Measurements from ENCODE around the gene TERF2IP.

Gene TERF2IP, protein sequence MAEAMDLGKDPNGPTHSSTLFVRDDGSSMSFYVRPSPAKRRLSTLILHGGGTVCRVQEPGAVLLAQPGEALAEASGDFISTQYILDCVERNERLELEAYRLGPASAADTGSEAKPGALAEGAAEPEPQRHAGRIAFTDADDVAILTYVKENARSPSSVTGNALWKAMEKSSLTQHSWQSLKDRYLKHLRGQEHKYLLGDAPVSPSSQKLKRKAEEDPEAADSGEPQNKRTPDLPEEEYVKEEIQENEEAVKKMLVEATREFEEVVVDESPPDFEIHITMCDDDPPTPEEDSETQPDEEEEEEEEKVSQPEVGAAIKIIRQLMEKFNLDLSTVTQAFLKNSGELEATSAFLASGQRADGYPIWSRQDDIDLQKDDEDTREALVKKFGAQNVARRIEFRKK

DNA sequence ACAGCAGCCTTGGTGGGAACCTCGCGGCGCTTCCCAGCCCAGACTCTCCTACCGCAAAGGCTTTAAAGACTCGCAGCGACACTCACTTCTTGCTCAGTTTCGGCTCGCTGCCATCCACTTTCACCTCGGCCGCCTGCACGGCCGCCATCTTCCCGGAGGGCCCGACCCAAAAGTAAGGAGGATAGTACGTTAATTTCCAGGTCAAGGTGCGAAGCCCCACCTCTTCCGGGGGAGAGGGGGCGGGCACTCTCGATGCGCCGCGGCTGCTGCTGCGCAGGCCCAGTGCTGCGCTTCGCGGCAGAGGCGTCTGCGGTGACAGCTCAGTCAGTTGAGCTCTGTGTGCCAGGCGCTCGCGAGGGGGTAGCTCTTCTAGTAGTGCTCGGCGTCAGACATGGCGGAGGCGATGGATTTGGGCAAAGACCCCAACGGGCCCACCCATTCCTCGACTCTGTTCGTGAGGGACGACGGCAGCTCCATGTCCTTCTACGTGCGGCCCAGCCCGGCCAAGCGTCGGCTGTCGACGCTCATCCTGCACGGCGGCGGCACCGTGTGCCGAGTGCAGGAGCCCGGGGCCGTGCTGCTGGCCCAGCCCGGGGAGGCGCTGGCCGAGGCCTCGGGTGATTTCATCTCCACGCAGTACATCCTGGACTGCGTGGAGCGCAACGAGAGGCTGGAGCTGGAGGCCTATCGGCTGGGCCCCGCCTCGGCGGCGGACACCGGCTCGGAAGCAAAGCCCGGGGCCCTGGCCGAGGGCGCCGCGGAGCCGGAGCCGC lies at the start of gene TERF2IP, which contains the start of gene KARS1:
Gene TERF2IP, plus strand, starts transcription at position 282 of the 773 bp plus-strand sequence. Its CDS starts 110 bp downstream, at position 392.
Gene KARS1, minus strand, starts transcription at position 174 of the 773 bp plus-strand sequence. Its CDS starts 26 bp downstream, at position 148.
- DNase-seq (ENCODE audit: low read depth in 2 of 2, low spot score in 1 of 2) = peak; percentile 85 to 90

DNA sequence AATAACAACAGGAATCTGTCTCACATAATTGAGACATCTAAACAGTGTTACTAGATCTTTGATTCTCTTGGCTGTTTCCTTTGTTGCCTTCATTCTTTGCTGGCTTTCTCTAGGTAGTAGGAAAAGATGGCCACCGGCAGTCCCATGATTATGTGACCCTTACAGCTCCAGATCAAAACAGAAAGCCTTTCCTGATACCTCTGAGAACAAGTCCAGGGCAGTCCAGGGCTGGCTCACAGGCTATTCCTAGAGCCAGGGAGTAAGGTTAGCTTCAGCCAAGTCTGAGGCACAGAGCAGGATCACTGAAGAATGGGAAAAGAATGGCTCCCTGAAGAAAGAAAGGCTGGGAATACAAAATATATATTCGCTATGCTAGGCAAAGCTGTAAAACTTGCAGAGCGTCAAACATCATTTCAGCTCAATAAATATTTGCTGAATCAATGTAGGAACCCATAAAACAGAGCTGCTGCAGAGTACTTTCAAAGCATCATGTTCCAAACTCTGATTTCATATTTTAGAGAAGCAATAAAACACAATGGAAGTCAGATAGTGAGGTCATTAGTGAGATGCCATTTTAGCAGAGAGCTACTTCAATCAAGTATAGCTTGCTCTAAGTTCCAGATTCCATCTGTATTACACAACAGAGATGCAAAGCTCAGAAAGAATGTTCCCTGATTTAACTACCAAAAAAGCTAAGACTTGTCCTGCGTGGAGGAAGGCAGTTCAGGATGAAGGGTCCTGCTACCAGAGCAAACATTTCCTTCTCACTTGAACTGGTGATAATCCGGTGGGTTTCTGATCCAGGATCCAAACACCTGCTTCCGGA lies 47.9 kb upstream of the TERF2IP start:
- no peak for DNase-seq (ENCODE audit: low read depth in 2 of 2, low spot score in 1 of 2)

DNA sequence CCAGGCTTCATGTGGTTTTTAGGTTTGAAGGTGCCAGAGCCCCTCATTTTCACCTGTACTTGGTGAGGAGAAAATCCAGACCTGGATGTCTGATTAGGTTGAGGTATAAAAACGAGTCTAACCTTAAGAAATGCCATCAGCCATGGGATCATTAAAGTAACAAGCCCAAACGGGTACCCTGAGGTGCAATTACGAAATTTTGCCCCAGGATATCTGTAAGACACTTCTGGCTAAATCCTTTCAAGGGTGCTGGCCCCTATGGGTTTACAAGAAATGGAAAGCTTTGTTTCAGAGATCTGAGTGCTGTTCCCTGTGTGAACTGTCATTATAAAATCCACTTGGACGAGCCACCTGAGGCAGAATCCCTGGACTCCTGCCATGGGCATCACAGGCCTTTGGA lies 44.3 kb upstream of the TERF2IP start:
- no peak for DNase-seq (ENCODE audit: low read depth in 2 of 2, low spot score in 1 of 2)

DNA sequence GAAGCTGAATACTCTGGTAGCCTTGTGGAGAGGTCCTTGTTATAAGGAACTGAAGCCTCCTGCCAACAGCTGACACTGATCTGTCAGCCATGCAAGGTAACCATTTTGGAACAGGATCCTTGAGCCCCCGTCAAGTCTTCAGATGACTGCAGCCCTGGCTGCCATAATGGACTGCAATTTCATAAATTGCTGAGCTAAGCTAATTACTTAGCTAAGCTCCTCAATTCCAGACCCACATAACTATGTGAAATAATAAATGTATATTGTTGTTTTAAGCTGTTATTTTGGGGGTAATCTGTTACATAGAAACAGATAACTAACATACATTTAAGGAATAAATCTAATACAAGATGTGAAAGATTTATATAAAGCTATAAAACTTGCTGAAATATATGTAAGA lies 41.1 kb upstream of the TERF2IP start:
- no peak for DNase-seq (ENCODE audit: low read depth in 2 of 2, low spot score in 1 of 2)

DNA sequence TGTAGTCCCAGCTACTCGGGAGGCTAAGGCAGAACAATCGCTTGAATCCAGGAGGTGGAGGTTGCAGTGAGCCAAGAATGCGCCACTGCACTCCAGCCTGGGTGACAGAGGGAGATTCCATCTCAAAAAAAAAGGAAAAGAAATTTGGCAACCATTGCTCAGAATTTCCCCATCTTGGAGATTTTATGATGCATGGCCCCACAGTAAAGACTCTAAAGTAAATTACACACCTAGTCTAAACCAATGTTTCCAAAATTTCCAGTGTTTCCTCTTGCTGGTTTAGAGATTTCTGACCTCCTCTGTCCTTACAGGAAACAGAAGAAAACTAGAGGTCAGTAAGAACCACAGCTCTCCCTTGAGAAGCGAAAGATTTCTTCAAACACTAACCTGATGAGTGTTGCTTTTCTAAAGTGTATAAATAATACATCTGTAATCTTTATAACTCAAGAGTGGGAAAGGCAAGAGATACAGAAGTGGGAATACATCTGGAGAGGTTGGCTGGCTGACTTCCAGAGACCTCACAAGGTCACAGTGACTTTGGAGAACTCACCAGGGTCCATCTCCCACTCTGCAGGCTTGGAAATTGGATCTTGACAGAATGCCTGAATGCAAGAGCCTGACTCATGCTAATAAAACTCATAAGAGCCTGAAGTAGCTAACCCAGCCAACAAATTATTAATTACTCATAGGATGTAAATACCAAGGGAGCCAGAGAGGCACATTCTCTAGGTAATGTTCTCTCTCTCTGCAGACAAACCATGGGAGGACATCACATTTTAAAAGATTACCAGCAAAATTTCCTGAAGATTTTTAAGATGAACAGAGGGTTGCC lies 33.3 kb upstream of the TERF2IP start:
- no peak for DNase-seq (ENCODE audit: low read depth in 2 of 2, low spot score in 1 of 2)

DNA sequence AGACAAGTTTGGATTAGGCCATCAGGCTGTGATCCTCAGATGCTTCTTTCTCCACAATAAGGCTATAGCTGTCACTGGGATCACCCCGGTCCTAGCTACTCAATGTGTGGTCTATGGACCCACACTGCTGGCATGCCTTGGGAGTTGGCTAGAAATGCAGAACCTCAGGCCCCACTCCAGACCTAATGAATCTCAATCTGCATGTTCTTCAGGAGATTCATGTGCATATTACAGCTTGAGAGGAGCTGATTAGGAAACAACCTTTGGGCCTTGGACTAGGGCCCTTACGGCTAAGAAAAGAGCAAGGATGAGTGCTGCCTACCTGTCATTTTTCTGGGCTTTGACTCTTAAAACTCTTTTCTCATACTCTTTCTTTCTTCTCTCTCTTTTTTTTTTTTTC lies 32.0 kb upstream of the TERF2IP start:
- no peak for DNase-seq (ENCODE audit: low read depth in 2 of 2, low spot score in 1 of 2)

DNA sequence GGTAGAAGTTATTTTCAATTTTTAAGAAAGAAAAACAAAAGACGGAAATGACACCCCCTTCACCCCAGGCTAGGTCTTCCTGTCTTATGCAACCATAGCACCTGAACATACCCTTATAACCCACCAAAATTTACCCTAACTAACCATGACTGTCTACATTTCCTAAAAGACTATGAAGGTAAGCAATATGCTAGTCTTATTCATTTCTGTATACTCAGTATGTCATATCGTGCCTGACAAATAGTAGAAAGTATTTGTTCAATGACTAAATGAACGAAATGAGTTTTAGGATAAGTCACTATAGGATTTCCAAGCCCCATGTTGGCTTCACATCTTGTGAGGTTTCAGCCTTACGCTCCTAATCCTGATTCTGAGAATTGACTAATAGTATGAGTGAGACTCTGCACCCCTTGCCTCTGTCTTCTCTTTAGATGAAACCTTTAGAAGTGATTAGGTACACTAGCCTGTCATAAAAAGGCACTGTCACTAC lies 31.0 kb upstream of the TERF2IP start:
- DNase-seq (ENCODE audit: low read depth in 2 of 2, low spot score in 1 of 2) = no peak

DNA sequence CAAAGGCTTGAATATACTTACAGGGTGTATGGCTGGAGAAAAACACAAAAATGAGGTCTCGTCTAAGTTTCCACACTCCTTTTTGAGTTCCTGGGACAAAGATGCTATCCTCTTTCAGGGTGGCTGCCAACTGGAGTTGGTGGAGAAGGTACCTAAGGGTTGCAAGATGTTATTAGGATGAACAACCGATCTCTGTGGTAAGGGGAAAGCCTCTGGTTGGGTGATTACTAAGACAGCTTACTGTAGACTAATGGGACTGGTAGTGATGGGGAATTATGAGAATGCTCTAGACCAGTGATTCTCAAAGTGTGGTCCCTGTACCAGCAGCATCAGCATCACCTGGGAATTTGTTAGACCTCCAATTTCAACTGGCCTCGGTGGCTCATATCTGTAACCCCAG lies 30.5 kb upstream of the TERF2IP start:
- no peak for DNase-seq (ENCODE audit: low read depth in 2 of 2, low spot score in 1 of 2)

DNA sequence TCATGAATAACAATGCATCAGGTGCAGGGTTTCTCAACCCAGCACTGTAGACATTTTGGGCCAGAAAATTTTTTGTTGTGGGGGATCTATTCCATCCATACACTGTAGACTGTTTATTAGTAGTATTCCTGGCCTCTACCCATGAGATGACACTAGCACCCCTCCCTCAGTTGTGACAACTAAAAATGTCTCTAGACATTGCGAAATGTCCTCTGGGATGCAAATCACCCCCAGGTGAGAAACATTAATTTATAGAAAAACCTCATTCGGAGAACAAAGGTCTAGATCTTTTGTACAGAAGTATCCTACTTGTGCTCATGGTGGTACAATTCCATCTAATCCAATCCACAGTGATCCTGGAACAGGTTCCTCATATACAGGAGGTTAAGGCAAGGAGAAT lies 28.8 kb upstream of the TERF2IP start:
- DNase-seq (ENCODE audit: low read depth in 2 of 2, low spot score in 1 of 2) = no peak

DNA sequence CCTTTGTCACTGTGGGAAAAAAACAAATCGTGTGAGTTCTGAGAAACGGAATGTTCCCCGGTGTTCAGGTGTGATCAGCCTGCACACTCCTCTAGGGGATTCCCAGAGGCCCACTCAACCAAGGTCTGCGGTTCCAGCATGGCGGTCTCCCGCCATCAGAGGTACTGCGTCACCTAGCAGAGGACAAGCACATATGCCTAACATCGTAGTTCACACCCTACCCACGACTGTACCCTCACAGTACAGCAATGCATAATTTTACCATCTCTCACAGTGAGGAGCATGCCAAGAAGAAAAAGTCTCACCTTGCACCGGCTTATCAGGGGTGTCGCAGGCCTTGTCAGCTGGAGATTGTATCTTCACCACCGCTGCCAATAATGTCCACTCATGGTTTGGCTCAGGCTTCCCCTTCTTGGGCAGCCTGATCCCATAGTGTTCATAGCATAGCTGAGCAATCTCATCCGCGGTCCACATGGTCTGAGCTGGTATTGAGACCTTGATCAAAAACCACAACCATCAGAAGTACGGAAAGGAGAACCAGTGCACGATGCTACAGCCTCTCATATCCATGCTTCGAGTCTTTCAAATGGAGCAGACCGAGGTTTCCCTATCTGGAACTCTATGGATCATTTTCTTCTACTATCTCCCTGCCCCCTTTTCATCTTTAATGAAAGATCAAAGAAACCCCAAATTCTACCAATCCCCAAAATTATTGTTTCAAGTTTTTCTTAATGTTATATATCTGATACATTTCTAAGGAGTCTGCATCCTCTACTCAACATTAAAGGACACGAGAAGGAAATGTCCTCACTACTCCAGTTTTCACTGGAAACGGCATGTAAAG lies 27.0 kb upstream of the TERF2IP start:
- DNase-seq (ENCODE audit: low read depth in 2 of 2, low spot score in 1 of 2) = peak in 1 of 2 donors; percentile 29

DNA sequence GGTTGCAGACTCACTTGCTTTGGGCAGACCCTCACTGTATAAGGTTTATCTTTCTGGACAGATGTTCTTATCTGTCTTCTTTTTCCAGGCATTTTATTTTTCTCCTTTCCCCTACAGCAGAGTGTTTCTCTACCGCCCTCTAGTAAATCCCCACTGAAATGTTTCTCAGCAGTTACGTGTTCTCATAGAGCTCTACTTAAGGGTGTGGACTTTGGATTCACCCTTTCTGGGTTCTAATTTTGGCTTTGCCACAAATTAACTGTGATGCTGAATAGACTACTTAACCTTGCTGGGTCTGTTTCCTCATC lies 26.4 kb upstream of the TERF2IP start:
- DNase-seq (ENCODE audit: low read depth in 2 of 2, low spot score in 1 of 2) = no peak

DNA sequence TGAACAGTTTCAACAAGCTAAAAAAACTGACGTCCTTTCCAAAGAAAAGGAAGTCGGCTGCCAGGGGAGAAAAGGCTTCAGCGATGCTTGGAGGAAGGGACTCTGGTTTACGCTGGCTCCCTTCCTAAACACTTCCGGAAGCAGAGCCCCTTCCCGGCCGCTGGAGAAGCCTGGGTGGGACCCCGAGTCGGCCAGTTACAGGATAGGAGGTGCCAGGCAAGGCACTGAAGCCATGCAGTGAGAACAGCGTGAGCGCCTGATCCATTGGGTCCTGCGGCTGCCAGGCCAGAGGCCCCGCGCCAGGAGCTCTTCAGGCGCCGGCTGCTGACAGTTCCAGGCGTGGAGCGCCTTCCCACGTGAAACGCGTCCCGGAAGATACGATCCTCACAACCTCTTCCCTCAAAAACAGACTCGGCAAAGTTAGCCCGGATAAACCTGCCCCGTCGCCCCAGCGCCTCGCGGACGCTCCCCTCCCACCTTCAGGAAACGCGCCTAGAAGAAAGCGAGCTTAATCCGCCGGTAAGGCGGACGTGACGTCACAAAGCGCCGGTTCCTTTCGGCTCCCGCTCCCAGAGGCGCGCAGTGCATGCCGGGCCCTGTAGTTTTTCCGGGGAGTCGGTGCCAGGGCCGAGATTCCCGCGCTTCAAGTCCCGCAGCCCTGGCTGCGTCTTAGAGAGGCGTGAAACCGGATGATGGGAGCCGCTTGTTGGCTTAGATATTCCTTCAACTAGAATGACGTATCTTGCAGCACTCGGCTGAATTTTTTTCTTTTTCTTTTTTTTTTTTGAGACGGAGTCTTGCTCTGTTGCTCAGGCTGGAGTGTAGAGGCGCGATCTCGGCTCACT lies 24.6 kb upstream of the TERF2IP start, which contains the start of gene ADAT1:
Gene ADAT1, minus strand, starts transcription at position 521 of the 845 bp plus-strand sequence. CDS start 2,482 bp downstream, outside the sequence.
- DNase-seq (ENCODE audit: low read depth in 2 of 2, low spot score in 1 of 2) = peak; percentile 93

DNA sequence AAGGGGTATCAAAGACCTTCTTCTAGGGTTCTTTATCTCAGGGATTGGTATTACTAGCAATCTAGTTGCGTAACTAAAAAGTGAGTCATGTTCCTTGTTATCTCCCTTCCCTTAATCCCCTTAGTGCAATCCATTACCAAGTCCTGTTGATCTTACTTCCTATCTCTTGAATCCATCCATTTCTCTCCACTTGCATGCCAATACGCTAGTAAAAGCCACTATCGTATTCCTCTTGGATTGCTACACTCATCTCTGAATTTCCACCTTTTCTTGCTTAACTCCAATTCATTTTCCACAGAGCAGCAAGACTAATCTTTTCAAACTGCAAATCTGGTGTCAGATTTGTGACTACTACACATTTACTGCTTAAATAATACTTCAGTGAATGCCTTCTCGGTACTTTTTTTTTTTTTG lies 22.6 kb upstream of the TERF2IP start:
- DNase-seq (ENCODE audit: low read depth in 2 of 2, low spot score in 1 of 2) = no peak

DNA sequence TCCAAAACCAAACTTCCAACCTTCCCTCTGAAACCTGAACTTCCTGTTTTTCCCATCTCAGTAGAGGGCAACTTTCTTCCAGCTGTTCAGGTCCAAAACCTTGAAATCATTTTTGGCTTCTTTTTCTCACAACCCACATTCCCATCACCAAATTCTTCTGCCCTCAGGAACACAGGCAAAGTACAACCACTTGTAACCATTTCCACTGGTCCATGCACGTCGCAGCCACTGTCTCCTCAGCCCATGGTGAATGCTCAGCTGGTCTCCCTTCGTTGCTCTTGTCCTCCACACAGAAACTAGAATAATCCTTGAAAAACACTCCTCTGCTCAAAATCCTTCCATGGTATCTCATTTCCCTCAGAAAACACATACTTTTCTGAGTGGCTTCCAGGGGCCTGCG lies 20.8 kb upstream of the TERF2IP start:
- no peak for DNase-seq (ENCODE audit: low read depth in 2 of 2, low spot score in 1 of 2)

DNA sequence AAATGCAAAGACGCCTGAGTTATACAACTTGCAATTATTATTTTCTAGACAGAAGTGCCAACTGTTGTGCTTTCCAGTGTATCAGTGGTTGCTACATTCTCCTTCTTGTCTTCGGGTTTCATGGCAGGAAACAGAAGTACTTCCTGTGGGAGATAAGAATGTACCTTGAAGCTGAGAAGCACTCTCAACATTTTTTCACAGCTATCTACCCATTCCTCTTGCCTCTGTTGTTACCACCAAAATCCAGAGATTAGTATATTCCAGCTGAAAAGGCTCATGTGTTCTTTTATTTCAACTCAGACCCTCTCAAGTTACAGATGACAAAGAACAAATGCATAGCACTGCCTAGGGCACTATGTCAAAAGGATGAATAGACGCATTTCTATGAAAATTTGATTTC lies 19.7 kb upstream of the TERF2IP start:
- DNase-seq (ENCODE audit: low read depth in 2 of 2, low spot score in 1 of 2) = no peak

DNA sequence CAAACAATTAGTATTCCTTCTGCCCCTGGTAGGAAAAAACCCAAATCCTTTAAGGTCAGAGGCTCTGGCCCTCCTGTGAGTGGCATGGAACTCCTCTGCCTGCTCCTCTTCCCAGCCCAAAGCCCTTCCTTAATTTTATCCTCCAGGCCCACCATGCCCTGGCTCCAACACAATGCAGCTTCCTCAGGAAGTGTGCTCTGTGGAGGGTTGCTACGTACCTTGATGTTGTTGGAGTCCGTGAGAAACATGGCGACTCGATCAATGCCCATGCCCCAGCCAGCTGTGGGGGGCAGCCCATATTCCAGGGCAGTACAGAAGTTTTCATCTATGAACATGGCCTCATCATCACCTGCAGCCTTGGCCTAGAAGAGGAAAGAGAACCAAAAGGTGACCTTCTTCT lies 19.2 kb upstream of the TERF2IP start:
- DNase-seq (ENCODE audit: low read depth in 2 of 2, low spot score in 1 of 2) = no peak

DNA sequence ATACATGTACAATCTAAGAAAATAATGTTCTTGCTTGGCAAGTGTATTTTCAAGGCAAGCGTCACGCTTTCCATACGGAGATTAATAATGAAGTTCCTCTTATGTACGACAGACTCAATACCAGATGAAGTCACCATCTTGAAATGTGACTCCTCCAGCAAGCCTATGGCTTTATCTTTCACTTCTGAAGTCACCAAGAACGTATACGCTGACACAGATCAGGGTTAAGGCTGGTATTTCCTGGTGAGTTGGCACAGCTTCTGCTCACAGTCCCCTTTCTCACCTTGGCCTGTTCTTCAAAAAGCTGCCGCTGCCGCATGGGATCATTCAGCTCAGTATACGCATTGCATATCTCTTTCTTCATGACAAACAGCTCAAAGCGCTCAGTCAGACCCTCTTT lies 18.4 kb upstream of the TERF2IP start:
- DNase-seq (ENCODE audit: low read depth in 2 of 2, low spot score in 1 of 2) = no peak

DNA sequence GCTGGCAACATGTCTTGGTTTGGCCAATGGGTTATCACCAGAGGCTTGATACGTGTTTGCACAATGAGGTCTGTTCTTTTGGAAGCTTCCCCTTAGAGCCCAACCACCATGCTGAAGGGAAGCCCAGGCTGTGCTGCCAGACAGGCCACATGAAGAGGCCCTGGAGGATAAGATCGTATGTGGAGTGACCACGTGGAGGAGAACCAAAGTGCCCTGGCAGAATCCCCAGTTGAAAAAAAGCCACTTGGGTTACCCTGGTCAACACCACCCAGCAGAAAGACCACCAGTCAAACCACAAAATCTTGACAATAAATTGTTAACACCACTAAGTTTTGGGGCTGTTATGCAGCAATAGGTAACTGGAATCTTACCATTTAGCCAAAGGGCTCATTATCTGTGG lies 17.5 kb upstream of the TERF2IP start:
- DNase-seq (ENCODE audit: low read depth in 2 of 2, low spot score in 1 of 2) = no peak

DNA sequence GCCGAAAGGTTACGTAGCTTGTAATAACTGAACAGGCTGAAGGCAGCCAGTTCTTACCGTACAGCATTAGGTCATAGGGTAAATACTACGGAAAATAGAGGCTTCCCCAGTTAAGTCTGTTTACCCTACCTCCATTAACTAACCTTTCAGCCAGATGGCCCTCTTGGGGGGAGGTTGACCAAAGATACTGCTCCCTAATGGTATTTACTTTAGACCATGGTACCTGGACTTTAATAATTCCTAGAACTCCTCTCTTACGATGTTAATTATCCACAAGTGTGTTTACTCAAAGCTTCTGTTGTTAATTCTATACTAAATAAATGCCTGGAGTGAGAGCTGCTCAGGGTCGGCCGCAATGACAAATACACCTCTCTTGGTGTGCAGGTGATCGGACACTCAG lies 14.7 kb upstream of the TERF2IP start:
- DNase-seq (ENCODE audit: low read depth in 2 of 2, low spot score in 1 of 2) = no peak

All from stimulated activated CD8-positive, alpha-beta memory T cell treated with anti-CD3 and anti-CD28 coated beads, Interleukin-4, amount 100 ng/mL, for 1 hour (primary cell).